HG02938 (cell line): ENCODE data around the gene MYO15A.

Experiments used
- ATAC-seq: cut with Tn5 transposase; IDR thresholded peaks from one replicate; pipeline ENCODE4 v1.9.1; 2021; ENCODE audit warnings: mild to moderate bottlenecking, moderate library complexity; ENCODE audit not compliant: unreplicated experiment

MYO15A gene

DNA sequence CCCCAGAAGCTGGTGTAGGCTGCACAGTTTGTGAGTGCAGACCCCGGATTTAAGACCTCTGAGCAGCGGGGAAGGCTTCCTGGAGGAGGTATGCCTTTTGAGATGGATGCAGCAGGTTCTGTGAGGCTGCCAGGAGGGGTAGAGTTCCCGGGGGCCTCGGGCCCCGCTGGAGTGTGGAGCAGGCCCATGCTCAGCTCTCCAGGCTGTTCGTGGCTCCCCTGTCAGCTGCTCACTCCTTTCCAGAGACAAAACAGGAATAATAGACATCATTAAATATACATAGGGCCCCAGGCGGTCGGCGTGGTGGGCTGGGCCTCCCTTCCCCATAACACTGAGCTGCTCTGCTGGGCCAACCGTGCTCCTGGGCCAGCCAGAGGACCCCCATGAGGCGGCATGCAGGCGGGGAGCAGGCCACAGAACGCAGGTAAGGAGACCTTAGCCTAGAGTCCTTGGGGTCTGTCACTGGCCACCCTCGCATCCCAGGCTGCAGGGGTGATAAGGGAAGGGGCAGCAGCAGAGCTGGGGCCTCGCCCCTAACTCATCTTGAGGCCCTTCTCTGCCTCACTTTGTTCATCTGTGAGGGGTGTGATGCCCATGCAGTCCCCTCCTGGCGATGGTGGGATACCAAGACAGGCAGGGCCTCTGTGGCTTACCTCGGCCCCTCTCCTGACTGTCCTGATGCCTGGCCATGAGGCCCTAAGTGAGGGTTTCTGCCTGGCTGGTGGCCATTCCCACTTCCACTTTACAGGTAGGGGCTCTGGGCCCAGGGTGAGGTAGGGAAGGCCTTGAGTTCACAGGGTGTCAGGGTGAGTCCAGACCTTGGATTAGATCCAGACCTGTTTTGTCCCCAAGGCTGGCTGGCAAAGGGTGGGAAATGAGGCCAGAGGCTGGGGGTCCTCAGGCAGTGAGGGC is at the start of gene MYO15A:
MYO15A (plus strand) TSS at position 356 of the 912 bp plus-strand sequence. CDS start 10,045 bp downstream, outside the sequence.
- ATAC-seq = no peak

GRCh38 chr17:18059283-18059682 is 49.3 kb upstream of the MYO15A start:
- ATAC-seq = no peak

GRCh38 chr17:18064053-18064452 is 44.5 kb upstream of the MYO15A start:
- no peak for ATAC-seq

DNA sequence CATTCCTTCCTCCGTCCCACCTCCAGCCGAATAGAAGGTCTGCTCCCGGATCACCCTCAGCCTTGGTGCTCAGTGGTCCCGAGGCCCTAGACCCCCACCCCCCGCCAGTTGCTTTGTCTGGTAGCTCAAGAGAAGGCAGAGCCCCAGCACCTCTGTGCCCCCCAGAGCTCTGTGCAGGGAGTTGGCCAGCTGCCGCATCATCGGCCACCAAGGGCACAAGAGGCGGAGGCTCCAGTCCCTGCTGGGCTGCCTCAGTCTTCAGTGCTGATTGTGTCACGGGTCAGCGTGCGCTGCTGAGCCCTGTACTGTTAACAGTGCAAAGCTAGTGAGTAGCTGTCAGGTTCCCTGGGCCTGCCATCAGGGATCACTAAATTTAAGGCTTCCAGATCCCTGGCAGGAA is 43.0 kb upstream of the MYO15A start:
- no peak for ATAC-seq

GRCh38 chr17:18066866-18067265 is 41.7 kb upstream of the MYO15A start:
- ATAC-seq = no peak

GRCh38 chr17:18069101-18069500 is 39.5 kb upstream of the MYO15A start:
- ATAC-seq = no peak

- no peak for ATAC-seq
Observed at GRCh38 chr17:18070861-18071340, 37.7 kb upstream of the MYO15A start.

- no peak for ATAC-seq
Observed at GRCh38 chr17:18071751-18072150, 36.8 kb upstream of the MYO15A start.

GRCh38 chr17:18074566-18075272 is 33.8 kb upstream of the MYO15A start:
- ATAC-seq = no peak

GRCh38 chr17:18076936-18077335 is 31.6 kb upstream of the MYO15A start:
- no peak for ATAC-seq

- ATAC-seq = no peak
Observed at GRCh38 chr17:18079543-18079942, 29.0 kb upstream of the MYO15A start.

DNA sequence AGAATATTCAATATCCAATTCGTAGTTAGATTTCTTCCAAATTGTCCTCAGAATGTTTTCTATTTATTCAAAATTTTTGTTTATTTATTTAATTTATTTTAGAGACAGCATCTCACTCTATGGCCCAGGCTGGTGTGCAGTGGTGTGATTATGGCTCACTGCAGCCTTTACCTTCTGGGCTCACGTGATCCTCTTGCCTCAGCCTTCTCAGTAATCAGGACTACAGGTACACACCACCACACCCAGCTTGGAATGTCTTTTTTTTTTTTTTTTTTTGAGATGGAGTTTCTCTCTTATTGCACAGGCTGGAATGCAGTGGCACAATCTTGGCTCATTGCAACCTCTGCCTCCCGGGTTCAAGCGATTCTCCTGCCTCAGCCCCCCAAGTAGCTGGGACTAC is 24.3 kb upstream of the MYO15A start:
- no peak for ATAC-seq

GRCh38 chr17:18087610-18088491 is 20.7 kb upstream of the MYO15A start, which contains the start of gene DRG2:
TSS of gene DRG2 (plus strand) at chr17:18087948. CDS start at chr17:18088024, 76 bp downstream.
- peak; percentile 81 for ATAC-seq

DNA sequence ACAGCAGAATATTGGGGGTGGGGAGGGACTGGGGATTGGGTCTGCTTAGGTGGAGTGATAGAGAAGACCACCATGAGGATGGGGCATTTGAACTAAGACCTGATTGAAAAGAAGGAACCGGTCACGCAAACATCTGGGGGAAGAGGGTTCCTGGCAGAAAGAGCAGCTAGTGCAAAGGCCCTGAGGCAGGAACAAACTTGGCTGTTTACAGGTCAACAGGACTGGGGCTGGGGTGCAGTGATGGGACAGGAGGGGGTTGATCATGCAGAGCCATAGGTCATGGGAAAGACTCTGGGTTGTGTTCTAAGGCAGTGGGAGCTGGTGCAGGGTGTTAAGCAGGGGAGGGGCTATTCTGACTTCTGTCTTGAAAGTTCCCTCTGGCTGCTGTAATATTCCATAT is 18.9 kb upstream of the MYO15A start:
- no peak for ATAC-seq

DNA sequence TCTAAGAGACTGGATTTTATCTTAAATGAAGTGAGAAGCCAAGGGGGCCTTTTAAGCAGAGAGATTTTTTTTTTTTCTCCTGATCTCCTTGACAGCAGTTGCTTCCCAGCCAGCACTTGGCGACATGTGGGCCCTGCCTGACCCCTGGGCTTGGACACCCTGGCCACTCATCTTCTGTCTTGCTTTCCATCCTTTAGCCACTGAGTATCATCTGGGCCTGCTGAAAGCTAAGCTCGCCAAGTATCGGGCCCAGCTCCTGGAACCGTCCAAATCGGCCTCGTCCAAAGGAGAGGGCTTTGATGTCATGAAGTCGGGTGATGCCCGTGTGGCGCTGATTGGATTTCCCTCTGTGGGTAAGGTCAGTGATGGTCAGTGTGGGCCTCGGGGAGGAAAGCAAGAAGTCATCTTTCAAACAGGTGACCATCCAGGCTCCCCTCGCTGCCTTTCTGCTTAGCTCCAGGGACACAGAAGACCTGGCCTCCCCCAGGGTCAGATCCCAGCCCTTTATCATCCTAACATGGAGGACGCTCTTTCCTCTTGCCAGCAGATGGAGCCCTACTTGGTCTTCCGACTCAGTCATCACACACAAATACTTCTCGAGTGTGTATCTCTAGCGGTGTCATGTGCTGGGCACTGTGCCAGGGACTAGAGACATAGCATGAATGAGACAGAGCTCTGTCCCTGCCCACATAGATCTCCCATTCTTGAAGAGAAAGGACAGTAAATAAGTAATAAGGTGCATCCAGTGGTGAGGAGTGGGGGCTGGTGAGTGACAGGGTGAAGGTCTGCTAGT is 14.7 kb upstream of the MYO15A start:
- ATAC-seq = no peak

DNA sequence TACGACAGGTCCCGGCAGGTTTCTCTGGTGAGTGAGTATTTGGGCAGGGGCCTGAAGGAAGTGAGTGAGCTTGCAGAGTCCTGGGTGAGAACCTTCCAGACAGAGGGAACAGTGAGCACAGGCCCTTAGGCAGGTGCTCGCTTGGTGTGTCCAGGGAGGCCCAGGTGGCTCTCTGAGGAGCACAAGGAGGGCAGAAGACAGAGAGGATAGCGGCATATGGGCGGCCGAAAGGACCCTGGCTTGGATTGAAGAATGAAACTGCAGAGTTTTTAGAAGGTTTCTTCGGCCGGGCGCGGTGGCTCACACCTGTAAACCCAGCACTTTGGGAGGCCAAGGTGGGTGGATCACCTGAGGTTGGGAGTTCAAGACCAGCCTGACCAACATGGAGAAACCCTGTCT is 14.1 kb upstream of the MYO15A start:
- ATAC-seq = no peak

GRCh38 chr17:18099516-18099915 is 9.0 kb upstream of the MYO15A start:
- ATAC-seq = no peak

- ATAC-seq = no peak
Observed at GRCh38 chr17:18100616-18101015, 7.9 kb upstream of the MYO15A start.

- no peak for ATAC-seq
Observed at GRCh38 chr17:18101828-18102227, 6.7 kb upstream of the MYO15A start.

- ATAC-seq = no peak
Observed at GRCh38 chr17:18102640-18103039, 5.9 kb upstream of the MYO15A start.
